Measurements from ENCODE around the gene HSPB1.

The HSPB1 gene

GRCh38 chr7:76273503-76273902 is 29.0 kb upstream of the HSPB1 start:
- in situ Hi-C loops (cut with HindIII; ENCODE audit: low pct_ligation_motif_present, low sequenced_read_pairs), result no loop called here
- Histone ChIP-seq H3K27ac (no peak overlapping the region), H3K36me3 (replicated peaks) (no peaks in the 10 kb centered on the region), H3K27me3 (replicated peaks) (peaks cover 32% of the 10 kb centered on the region), H3K4me3 (ENCODE audit: low read depth, low read length) (no peak overlapping the region)
- no peak for DNase-seq
- TF ChIP-seq CTCF (IDR thresholded peaks at IDR 0.05; ENCODE audit: low read depth, low read length, missing control alignments), result no peak

- no peak for TF ChIP-seq CTCF (IDR thresholded peaks at IDR 0.05; ENCODE audit: low read depth, low read length, missing control alignments)
- Histone ChIP-seq H3K4me3 (ENCODE audit: low read depth, low read length) (no peak overlapping the region), H3K36me3 (replicated peaks) (no peaks in the 10 kb centered on the region), H3K27me3 (replicated peaks) (peaks cover 36% of the 10 kb centered on the region), H3K27ac (no peak overlapping the region)
- no peak for DNase-seq
- in situ Hi-C loops (cut with HindIII; ENCODE audit: low pct_ligation_motif_present, low sequenced_read_pairs), result no loop called here
These were observed 23.9 kb upstream of the HSPB1 start for GRCh38 chr7:76278540-76278939.

GRCh38 chr7:76280408-76280807 is 22.1 kb upstream of the HSPB1 start:
- no peaks in the 10 kb centered on the region for H3K36me3 ChIP-seq (replicated peaks)
- H3K27ac ChIP-seq, result no peak overlapping the region
- no peak for TF ChIP-seq CTCF (IDR thresholded peaks at IDR 0.05; ENCODE audit: low read depth, low read length, missing control alignments)
- peaks cover 35% of the 10 kb centered on the region for H3K27me3 ChIP-seq (replicated peaks)
- H3K4me3 ChIP-seq (ENCODE audit: low read depth, low read length), result no peak overlapping the region
- DNase-seq, result no peak
- in situ Hi-C loops (cut with HindIII; ENCODE audit: low pct_ligation_motif_present, low sequenced_read_pairs), result no loop called here

- Histone ChIP-seq H3K4me3 (ENCODE audit: low read depth, low read length) (peak overlapping the region; percentile 22), H3K27ac (no peak overlapping the region), H3K27me3 (replicated peaks) (peaks cover 35% of the 10 kb centered on the region), H3K36me3 (replicated peaks) (no peaks in the 10 kb centered on the region)
- no peak for DNase-seq
- in situ Hi-C loops (cut with HindIII; ENCODE audit: low pct_ligation_motif_present, low sequenced_read_pairs), result no loop called here
- TF ChIP-seq CTCF (IDR thresholded peaks at IDR 0.05; ENCODE audit: low read depth, low read length, missing control alignments), result no peak
These were observed 21.3 kb upstream of the HSPB1 start for GRCh38 chr7:76281006-76281705.

- H3K27me3 ChIP-seq (replicated peaks), result peaks cover 35% of the 10 kb centered on the region
- DNase-seq, result no peak
- no peaks in the 10 kb centered on the region for H3K36me3 ChIP-seq (replicated peaks)
- in situ Hi-C loops (cut with HindIII; ENCODE audit: low pct_ligation_motif_present, low sequenced_read_pairs), result no loop called here
- TF ChIP-seq CTCF (IDR thresholded peaks at IDR 0.05; ENCODE audit: low read depth, low read length, missing control alignments), result no peak
- no peak overlapping the region for H3K27ac ChIP-seq
- peak overlapping the region; percentile 17 for H3K4me3 ChIP-seq (ENCODE audit: low read depth, low read length)
These were observed 20.6 kb upstream of the HSPB1 start for GRCh38 chr7:76281706-76282343.
